ENCODE results near the gene NUTM2G.
"Not testable (repeated sequence)": the region's sequence is repeated elsewhere in the genome, so short reads cannot be mapped to it uniquely, and the experiment has no call there.

Gene NUTM2G

DNA sequence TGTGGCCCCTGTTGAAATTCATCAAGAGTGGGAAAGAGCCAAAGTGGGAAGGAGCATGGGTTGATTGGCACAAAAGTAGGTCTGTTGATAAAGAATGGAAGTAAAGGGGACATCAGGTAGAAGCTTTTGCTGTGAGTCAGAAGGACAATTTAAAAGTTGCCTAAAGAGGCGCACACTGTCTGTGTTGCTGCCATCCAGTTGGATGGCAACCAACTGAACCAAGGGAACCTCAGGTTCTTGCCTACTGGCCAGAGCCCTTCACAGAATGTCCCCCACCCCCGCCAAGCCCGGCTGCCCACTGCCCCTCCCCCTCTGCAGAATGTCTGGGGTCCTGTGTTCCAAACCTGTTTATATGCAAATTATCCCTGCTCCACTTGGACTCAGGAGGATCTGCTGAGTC is at the start of gene NUTM2G:
Gene NUTM2G, plus strand, starts transcription at position 301 of the 400 bp plus-strand sequence. CDS start 182 bp downstream, outside the sequence.
- not testable (repeated sequence) for DNase-seq

DNA sequence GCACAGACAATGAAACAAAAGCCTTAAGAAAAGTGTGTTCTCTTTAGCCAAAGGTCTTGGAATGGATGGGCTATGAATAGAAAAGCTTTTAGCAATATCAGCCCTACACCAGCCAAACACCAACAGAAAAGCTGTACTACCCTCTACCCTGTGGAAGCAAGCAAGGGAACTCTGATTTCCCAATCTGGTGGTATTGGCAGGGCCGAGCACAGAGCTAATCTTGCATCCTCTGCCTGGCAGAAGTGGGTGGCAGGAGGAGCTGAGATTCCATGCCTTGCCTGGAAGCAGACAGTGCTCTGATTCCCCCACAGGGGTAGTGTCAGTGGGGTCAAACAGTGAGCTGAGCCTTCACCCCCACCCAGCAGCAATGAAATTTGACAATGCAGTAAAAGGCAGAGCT is 44.7 kb upstream of the NUTM2G start:
- no peak for DNase-seq

GRCh38 chr9:96884443-96884842 is 44.2 kb upstream of the NUTM2G start:
- DNase-seq = no peak

GRCh38 chr9:96885424-96885823 is 43.2 kb upstream of the NUTM2G start:
- no peak for DNase-seq

DNA sequence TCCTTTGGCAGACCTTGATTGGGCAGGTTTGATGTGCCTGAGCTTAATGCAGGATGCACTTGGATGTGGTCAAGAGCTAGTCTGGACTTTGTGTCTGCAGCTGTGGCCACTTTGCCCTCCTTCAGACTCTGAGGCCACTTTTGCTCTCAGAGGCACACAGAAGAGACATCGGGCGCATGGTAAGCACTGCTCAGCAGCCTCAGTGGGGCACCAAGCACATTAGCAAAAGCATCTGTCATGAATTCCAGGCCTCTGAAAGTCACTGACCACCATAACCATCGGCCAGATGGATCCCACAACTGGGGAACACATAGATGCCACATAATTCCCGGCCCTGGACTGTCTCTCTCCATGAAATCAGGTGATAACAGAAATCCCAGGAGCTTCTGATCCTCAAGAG is 40.1 kb upstream of the NUTM2G start:
- DNase-seq = no peak

- no peak for DNase-seq
Observed at GRCh38 chr9:96892131-96892530, 36.5 kb upstream of the NUTM2G start.

DNA sequence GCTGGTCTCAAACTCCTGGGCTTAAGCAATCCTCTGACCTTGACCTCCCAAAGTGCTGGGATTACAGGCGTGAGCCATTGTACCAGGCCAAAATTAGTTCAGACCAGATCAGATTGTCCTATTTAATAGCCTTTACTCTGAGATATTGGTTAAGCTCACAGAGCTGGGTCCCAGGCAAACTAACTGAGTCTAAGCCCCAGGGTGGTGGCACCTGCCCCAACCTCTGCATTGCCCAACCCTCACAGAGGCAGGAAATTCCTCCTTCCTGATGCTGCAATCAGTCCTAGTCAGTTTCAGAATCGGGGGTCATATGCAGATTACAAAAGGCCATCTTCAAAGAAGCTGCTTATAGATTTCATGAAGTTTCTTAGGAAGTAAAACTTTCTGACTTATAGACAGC is 28.6 kb upstream of the NUTM2G start:
- DNase-seq = not testable (repeated sequence)

DNA sequence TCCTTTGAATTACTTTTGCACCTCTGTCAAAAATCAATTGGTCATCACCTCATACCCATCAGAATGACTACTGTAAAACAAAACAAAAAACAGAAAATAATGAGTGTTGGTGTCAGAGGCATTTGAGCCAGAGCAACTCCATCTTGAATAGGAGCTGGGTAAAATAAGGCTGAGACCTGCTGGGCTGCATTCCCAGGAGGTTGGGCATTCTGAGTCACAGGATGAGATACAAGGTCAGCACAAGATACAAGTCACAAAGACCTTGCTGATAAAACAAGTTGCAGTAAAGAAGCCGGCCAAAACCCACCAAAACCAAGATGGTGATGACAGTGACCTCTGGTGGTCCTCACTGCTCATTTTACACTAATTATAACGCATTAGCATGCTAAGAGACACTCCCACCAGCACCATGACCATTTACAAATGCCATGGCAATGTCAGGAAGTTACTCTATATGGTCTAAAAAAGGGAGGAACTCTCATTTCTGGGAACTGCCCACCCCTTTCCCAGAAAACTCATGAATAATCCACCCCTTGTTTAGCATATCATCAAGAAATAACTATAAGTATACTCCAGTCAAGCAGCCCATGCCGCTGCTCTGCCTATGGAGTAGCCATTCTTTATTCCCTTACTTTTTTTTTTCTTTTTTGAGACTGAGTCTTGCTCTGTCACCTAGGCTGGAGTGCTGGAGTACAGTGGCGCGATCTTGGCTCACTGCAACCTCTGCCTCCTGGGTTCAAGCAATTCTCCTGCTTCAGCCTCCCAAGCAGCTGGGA is 23.5 kb upstream of the NUTM2G start:
- DNase-seq = not testable (repeated sequence)

DNA sequence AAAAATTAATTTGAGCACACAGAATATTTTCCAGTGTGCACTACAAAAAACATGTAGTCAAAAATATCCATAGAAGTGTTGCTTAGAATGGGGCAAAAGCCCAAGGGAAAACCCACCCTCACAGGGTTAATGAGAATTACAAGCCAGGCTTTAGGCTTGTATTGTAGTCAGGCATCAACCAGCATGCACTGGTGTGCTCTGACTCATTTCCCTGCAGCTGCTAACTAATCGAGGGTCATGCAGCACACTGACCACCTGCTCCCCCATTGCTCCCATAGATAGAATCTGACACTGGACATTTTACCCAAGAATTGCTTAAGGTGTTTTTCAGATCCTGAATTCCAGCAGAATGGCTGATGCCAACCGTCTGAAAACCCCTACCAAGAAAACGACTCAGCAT is 20.2 kb upstream of the NUTM2G start:
- not testable (repeated sequence) for DNase-seq

DNA sequence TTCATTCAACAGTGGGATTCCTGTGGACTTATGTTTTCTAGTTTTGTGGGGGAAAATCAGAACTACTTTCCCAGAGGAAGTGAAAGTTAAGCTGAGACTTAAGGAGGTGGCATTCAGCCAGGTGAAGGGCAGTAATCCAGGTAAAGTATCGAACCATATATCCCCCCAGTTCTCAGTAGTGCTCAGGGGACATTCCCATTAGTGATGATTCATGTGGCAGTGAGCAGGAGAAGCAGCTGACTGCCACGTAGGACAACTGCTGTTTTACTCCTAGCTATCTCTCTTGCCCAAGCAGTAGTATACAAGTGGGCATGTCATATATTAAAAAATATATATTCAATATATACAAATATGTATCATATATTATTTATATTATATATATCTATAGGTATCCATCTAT is 13.1 kb upstream of the NUTM2G start:
- DNase-seq = not testable (repeated sequence)

DNA sequence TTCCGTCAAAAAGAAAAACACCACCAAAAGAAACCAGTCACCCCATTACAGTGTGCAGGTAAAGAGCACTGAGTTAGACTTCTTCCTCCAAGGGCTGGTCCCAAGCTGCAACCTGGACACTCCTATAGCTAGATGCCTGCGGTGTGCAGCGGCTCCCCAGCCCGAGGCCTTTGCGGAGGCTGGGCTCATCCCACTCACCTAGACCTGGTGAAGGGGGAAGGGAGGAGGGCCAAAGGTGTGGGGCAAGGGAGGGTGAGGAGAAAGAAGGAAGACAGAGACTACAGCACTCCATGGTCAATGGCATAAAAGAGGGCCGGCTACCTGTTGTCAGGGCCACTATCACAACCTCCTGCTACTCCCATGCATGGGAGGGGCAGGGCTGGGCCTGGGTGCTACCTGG is 12.1 kb upstream of the NUTM2G start:
- not testable (repeated sequence) for DNase-seq

- DNase-seq = not testable (repeated sequence)
Observed at GRCh38 chr9:96918550-96918949, 10.1 kb upstream of the NUTM2G start.

DNA sequence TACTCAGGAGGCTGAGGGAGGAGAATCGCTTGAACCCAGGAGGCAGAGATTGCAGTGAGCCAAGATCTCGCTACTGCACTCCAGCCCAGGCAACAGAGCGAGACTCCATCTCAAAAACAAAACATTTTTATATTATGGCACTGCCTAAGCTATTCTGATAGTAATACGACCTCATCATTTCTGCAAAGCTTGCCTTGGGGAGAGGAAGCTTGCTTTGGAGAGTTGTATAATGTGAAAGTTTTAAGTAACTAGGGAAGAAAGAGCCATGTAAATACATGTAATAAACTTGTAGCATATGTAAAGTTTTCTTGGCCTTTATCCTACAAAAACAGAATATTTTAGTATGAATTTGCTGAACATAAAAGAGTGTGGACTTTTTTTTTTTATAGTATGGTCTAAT is 7.8 kb upstream of the NUTM2G start:
- DNase-seq = not testable (repeated sequence)

DNA sequence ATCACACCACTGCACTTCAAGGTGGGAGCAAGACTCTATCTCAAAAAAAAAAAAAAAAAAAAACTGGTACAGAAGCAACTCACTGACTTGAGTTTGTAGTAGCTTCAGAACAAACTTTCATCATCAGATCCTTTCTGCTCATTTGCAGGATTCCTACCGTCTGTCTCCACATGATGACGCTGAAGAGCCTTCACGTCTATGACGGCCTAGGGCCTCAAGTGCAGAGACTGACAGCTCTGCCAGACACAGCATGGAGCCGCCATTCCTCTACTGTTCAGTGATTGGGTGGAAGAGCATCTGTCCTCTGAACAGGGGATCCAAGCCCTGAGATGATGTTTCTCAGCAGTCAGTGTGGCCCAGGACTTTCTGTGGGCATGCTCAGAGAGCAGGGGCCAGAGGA is 3.1 kb upstream of the NUTM2G start:
- not testable (repeated sequence) for DNase-seq

GRCh38 chr9:96931665-96932064 is 3.0 kb downstream of the NUTM2G start:
- DNase-seq = not testable (repeated sequence)

GRCh38 chr9:96934097-96934496 is 5.5 kb downstream of the NUTM2G start:
- not testable (repeated sequence) for DNase-seq

DNA sequence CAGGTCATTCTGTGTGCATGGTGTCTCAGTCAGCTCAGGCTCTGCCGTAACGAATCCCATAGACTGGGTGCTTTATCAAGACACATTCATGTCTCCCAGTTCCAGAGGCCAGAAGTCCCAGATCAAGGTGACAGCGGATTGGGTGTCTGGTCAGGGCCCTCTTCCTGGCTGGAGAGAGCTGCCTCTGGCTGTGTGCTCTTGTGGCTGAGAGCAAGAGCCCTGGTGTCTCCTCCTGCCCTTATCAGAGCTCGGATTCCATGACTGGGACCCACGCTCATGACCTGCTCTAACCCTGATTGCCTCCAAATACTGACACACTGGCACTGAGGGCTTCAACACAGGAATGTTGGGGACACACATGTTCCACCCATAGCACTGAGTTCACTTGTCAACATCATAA is 6.1 kb downstream of the NUTM2G start:
- DNase-seq = not testable (repeated sequence)

DNA sequence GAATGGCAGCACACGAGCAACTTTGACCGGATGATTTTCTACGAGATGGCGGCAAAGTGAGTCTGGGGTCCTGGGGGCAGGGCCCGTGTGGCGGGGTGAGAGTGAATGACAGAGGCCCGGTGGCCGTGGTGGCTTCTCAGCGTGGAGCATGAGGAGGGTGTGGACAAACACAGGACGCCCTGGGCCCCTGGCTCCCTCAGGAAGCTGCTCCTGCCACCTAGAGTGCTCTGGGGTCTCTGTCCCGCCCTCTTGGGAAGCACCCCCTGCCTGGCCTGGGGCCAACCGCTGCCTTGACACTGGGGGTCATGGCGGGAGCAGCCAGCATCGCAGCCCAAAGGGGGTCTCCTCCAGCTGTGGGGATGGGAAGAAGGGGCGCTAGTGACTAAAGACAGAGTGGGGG is 6.8 kb downstream of the NUTM2G start:
- DNase-seq = not testable (repeated sequence)

DNA sequence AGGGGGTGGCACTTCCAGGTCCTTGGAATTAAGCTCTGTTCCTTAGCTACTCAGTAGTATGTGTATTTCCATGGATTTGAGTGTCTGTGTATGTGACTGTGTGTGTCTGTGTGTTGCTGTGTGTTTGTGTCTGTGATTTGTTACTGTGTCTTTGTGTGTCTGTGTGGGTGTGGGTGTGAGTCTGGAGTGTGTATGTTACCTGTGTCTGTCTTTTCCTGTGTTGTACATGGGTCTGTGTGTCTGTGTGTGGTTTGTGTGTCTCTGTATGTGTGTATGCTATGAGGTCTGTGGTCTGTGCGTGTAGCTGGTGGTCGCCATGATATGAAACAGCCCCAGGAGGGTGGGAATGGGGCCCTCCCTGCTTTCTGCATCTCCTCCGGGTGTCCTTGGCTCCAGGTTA is 8.8 kb downstream of the NUTM2G start:
- not testable (repeated sequence) for DNase-seq

DNA sequence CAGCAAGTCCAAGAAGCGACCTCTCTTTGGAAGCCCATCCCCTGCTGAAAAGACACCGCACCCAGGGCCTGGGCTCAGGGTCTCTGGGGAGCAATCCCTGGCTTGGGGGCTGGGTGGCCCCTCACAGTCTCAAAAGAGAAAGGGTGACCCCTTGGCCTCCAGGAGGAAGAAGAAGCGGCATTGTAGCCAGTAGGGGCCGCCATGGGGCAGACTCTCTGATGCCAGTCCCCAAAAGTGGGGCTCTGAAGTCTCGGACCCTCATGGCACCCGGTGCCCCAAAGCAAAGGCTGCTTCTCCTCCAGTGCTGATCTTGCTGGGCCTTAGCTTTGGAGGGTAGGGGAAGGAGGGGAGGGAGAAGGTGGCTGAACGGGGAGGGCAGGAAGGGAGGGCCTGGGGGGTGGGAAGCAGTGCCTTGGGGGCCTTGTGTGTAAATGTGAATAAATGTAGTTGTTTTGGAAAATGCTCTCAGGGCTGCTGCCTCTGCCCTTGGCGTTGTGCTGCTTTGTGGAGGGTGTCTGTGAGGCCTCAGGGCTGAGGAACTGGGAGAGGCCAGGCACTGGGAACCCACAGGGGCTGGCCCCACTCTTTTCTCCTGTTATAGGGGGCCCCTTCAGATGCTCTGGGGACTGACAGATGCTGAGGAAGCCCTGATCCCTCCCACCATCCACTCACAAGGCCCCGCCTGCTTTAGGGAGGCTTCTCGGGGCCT is 10.5 kb downstream of the NUTM2G start:
- DNase-seq = not testable (repeated sequence)

DNA sequence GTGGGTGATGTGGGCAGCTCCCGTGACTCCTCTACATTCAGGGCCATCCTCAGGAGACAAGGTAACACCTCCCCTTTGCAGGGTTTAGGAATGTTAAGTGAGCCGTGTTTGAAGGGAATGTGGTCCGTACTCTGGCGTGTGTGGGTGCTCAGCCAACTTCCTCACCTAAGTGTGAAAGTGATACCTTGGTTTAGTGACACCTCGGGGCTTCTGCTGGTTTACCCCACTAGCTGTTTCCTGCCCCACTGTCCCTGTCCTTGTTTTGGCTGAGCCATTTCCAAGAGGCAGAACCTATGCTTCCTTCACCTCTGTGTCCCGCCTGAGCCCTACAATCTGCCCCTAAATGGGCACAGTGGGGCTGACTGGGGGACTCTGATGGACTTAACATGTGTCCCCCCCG is 12.3 kb downstream of the NUTM2G start:
- DNase-seq = not testable (repeated sequence)

GRCh38 chr9:96941628-96942027 is 13.0 kb downstream of the NUTM2G start:
- not testable (repeated sequence) for DNase-seq

DNA sequence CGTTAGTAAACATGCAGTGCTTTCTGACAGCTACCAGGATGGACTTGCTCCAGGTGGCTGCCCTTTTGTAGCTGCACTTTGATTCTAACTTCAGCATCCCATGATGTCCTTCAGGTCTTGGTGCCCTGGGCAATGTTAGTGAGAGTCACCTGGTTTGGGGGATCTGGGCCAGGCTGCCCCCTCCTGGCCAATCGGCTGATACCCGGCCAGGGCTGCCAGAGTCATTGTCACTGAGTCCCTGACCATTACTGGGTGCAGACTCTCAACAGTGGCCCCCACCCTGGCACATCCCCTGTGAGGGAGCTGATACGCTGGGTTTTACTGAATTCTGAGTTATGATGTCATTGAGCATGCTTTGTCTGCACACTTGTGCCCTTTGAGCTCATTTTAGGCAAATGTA is 13.5 kb downstream of the NUTM2G start:
- DNase-seq = not testable (repeated sequence)

GRCh38 chr9:96949346-96949745 is 20.7 kb downstream of the NUTM2G start:
- DNase-seq = not testable (repeated sequence)

All from SIG-M5 (cell line).